Loucy (cell line): ENCODE results near the gene OR2L8.

Source experiments
- H2AFZ ChIP-seq: fragments of 200-600 bp; sonication (generic); 2 replicates; pipeline ENCODE4 v1.6.0; 2016; ENCODE audit warnings: antibody characterized with exemption, mild to moderate bottlenecking, low read length, moderate library complexity
- H3F3A ChIP-seq: fragments of 200-600 bp; 2 replicates; pipeline ENCODE4 v1.6.0; 2016; ENCODE audit warnings: antibody characterized with exemption, low read depth, mild to moderate bottlenecking
- H3K27me3 ChIP-seq: fragments of 200-600 bp; sonication (generic); 2 replicates; pipeline ENCODE4 v1.6.1; 2014; ENCODE audit warnings: low read length, mild to moderate bottlenecking; ENCODE audit not compliant: insufficient read depth, poor library complexity, severe bottlenecking
- H3K36me3 ChIP-seq: fragments of 200-600 bp; sonication (generic); 2 replicates; pipeline ENCODE4 v1.6.1; 2016; ENCODE audit warnings: low read length; ENCODE audit not compliant: insufficient read depth
- H3K4me1 ChIP-seq: fragments of 200-600 bp; sonication (generic); 2 replicates; pipeline ENCODE4 v1.5.1; 2014; ENCODE audit warnings: low read length, mild to moderate bottlenecking; ENCODE audit not compliant: insufficient read depth, poor library complexity, severe bottlenecking
- H3K4me2 ChIP-seq: fragments of 200-600 bp; sonication (generic); 2 replicates; pipeline ENCODE4 v1.6.0; 2014; ENCODE audit warnings: antibody characterized with exemption, low read length, low read depth, mild to moderate bottlenecking; ENCODE audit not compliant: poor library complexity, severe bottlenecking
- H3K4me3 ChIP-seq: fragments of 200-600 bp; sonication (generic); 2 replicates; pipeline ENCODE4 v1.5.1; 2014; ENCODE audit warnings: low read length, mild to moderate bottlenecking, mixed read lengths; ENCODE audit not compliant: poor library complexity, severe bottlenecking
- H3K79me2 ChIP-seq: fragments of 200-600 bp; sonication (generic); 2 replicates; pipeline ENCODE4 v1.6.1; 2014; ENCODE audit warnings: low read length; ENCODE audit not compliant: insufficient read depth
- H3K9ac ChIP-seq: fragments of 200-600 bp; sonication (generic); 2 replicates; pipeline ENCODE4 v1.6.0; 2014; ENCODE audit warnings: mild to moderate bottlenecking, low read depth, low read length, moderate library complexity; ENCODE audit not compliant: poor library complexity, severe bottlenecking
- H3K9me2 ChIP-seq: fragments of 200-600 bp; sonication (generic); replicated peaks from 2 replicates; pipeline ENCODE4 v1.6.1; 2016; ENCODE audit warnings: low read depth, low read length, mixed read lengths
- H3K9me3 ChIP-seq: fragments of 200-600 bp; sonication (generic); 2 replicates; pipeline ENCODE4 v1.6.1; 2014; ENCODE audit warnings: mild to moderate bottlenecking, antibody characterized with exemption, low read length, low read depth; ENCODE audit not compliant: insufficient read depth
- H4K20me1 ChIP-seq: fragments of 200-600 bp; sonication (generic); 2 replicates; pipeline ENCODE4 v1.6.0; 2014; ENCODE audit warnings: antibody characterized with exemption, low read length, mild to moderate bottlenecking; ENCODE audit not compliant: insufficient read depth, poor library complexity, severe bottlenecking
- EZH2phosphoT487 ChIP-seq: fragments of 200-600 bp; IDR thresholded peaks from 2 replicates; pipeline ENCODE4 v1.6.1; 2018; ENCODE audit warnings: antibody characterized with exemption, mild to moderate bottlenecking, moderate library complexity, borderline replicate concordance
- TF ChIP-seq, protein P1 (sequence below): fragments of 200-600 bp; sonication (generic); conservative IDR thresholded peaks from 2 replicates; pipeline ENCODE4 v1.5.1; 2014; ENCODE audit warnings: mild to moderate bottlenecking, antibody characterized with exemption, low read length

Gene OR2L8

DNA sequence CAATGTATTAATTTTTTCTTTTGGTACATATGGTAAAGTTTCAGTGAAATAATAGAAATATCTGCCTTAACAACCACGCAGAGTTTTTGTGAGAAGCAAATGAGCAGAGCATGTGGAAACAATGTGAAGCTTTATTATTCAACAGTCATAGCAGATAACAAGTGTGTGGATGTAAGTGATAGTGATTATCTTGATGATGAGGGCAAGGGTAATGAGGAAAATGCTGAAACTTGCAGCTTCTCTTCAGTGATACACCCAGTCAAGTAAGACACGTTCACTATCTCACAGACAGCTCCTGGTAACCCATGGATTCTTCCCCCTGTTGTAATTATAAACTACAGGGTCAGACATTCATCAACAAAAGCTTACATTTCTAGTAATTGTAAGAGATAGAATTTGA is 50.2 kb downstream of the OR2L8 start:
- H3K4me3 ChIP-seq = no peak overlapping the region
- H3K9ac ChIP-seq = no peak overlapping the region
- no peaks in the 10 kb centered on the region for H3K4me1 ChIP-seq
- no peaks in the 10 kb centered on the region for H3K36me3 ChIP-seq
- H3K27me3 ChIP-seq = no peaks in the 10 kb centered on the region
- H2AFZ ChIP-seq = no peak overlapping the region
- H3K79me2 ChIP-seq = no peaks in the 10 kb centered on the region
- TF ChIP-seq, protein P1, sequence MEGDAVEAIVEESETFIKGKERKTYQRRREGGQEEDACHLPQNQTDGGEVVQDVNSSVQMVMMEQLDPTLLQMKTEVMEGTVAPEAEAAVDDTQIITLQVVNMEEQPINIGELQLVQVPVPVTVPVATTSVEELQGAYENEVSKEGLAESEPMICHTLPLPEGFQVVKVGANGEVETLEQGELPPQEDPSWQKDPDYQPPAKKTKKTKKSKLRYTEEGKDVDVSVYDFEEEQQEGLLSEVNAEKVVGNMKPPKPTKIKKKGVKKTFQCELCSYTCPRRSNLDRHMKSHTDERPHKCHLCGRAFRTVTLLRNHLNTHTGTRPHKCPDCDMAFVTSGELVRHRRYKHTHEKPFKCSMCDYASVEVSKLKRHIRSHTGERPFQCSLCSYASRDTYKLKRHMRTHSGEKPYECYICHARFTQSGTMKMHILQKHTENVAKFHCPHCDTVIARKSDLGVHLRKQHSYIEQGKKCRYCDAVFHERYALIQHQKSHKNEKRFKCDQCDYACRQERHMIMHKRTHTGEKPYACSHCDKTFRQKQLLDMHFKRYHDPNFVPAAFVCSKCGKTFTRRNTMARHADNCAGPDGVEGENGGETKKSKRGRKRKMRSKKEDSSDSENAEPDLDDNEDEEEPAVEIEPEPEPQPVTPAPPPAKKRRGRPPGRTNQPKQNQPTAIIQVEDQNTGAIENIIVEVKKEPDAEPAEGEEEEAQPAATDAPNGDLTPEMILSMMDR = no peak
- TF ChIP-seq EZH2phosphoT487 = no peak
- no peaks in the 10 kb centered on the region for H3F3A ChIP-seq
- H4K20me1 ChIP-seq = no peaks in the 10 kb centered on the region
- H3K9me3 ChIP-seq = no peaks in the 10 kb centered on the region; the same call in 1 of the 2 replicates
- H3K9me2 ChIP-seq = no peaks in the 10 kb centered on the region
- no peak overlapping the region for H3K4me2 ChIP-seq
